ENCODE results near the gene MKS1. TPM values are rescaled to one million over a fixed set of nuclear protein-coding genes. Genes with fewer than 3 reads are reported as not detected.

The MKS1 gene
- polyA plus RNA-seq, 2 of the 4 experiments (the other 2 are of a cell fraction), result 16.2 to 18.6 TPM

GRCh38 chr17:58187063-58187462 is 32.0 kb downstream of the MKS1 start:
- ChIA-PET CTCF (interaction anchor here (1.6 to 6.1 kb wide), 3 partner anchors 10 to 15 kb away, joined by 6 to 55 read pairs (median 24); no protein-coding TSS in a partner anchor), POLR2A (no interaction called here)
- no peak for DNase-seq (ENCODE audit: low read depth in 1 of 2, low spot score in 1 of 2)
- H3K4me2 ChIP-seq, result no peak overlapping the region
- H3K9me3 ChIP-seq, result no peaks in the 10 kb centered on the region
- 67% methylated on average over 6 of the region's 6 CpGs for WGBS (ENCODE audit: missing lambda C conversion rate)
- peaks cover 12% of the 10 kb centered on the region; the same call in 2 of the 3 replicates for H3K4me1 ChIP-seq
- FAIRE-seq, result no peak
- no peak for ATAC-seq
- no peak overlapping the region for H3K27ac ChIP-seq
- H3K4me3 ChIP-seq, result no peak overlapping the region
- TF ChIP-seq FOSL2 (IDR thresholded peaks at IDR 0.05), result no peak
- TF ChIP-seq FOSL2 (CRISPR knock-in tag; IDR thresholded peaks at IDR 0.05), result no peak

- DNase-seq (ENCODE audit: low read depth in 1 of 2, low spot score in 1 of 2), result no peak
- POLR2A ChIA-PET, result no interaction called here
- no peak for TF ChIP-seq TFCP2L1 (CRISPR knock-in tag; IDR thresholded peaks at IDR 0.05)
- no peak for TF ChIP-seq HMGXB4 (CRISPR knock-in tag; IDR thresholded peaks at IDR 0.05; ENCODE audit: borderline replicate concordance)
- TF ChIP-seq CBX2 (IDR thresholded peaks at IDR 0.05; ENCODE audit: borderline replicate concordance, low read depth), result no peak
- no peak for TF ChIP-seq RAD21 (conservative IDR thresholded peaks at IDR 0.05 in 1 of 2, IDR thresholded peaks at IDR 0.05 in 1 of 2)
- no peak for TF ChIP-seq TP53 (CRISPR knock-in tag; IDR thresholded peaks at IDR 0.05)
- no peak for TF ChIP-seq KDM5A (IDR thresholded peaks at IDR 0.05)
- TF ChIP-seq SREBF2 (IDR thresholded peaks at IDR 0.05), result no peak
- no peak for TF ChIP-seq SMC3 (IDR thresholded peaks at IDR 0.05)
- TF ChIP-seq ZSCAN20 (CRISPR knock-in tag; IDR thresholded peaks at IDR 0.05), result no peak
- no peak for TF ChIP-seq FOSL2 (IDR thresholded peaks at IDR 0.05)
- no peak for TF ChIP-seq FOSL2 (CRISPR knock-in tag; IDR thresholded peaks at IDR 0.05)
- TF ChIP-seq CHD2 (IDR thresholded peaks at IDR 0.05; ENCODE audit: low read length, partially characterized antibody), result no peak
- no peak for TF ChIP-seq CEBPB (IDR thresholded peaks at IDR 0.05)
- TF ChIP-seq ELK1 (IDR thresholded peaks at IDR 0.05; ENCODE audit: low read depth, low read length), result no peak
- FAIRE-seq, result no peak
- H3K9me3 ChIP-seq, result no peaks in the 10 kb centered on the region
- no peak overlapping the region for H3K4me3 ChIP-seq
- peaks cover 12% of the 10 kb centered on the region; the same call in 2 of the 3 replicates for H3K4me1 ChIP-seq
- no peak for ATAC-seq
- CTCF ChIA-PET, result interaction anchor here (1.1 to 6.1 kb wide), 5 partner anchors 8 to 122 kb away, joined by 3 to 55 read pairs (median 7); no protein-coding TSS in a partner anchor
- 37% methylated on average over 4 of the region's 4 CpGs for WGBS (ENCODE audit: missing lambda C conversion rate)
- H3K4me2 ChIP-seq, result no peak overlapping the region
- H3K27ac ChIP-seq, result no peak overlapping the region
Observed at GRCh38 chr17:58186591-58186990, 32.5 kb downstream of the MKS1 start.

- POLR2A ChIA-PET, result no interaction called here
- no peak for ATAC-seq
- Histone ChIP-seq H3K9me3 (no peaks in the 10 kb centered on the region), H3K27ac (no peak overlapping the region), H3K4me2 (no peak overlapping the region), H3K4me1 (peaks cover 9% of the 10 kb centered on the region; the same call in 2 of the 3 replicates), H3K4me3 (no peak overlapping the region)
- no peak for FAIRE-seq
- 52% methylated on average over 8 of the region's 8 CpGs for WGBS (ENCODE audit: missing lambda C conversion rate)
- TF ChIP-seq NFE2L2 (conservative IDR thresholded peaks at IDR 0.05; ENCODE audit: low read length) (no peak), ELK1 (IDR thresholded peaks at IDR 0.05; ENCODE audit: low read depth, low read length) (no peak), RARB (CRISPR knock-in tag; IDR thresholded peaks at IDR 0.05) (no peak), EHMT2 (IDR thresholded peaks at IDR 0.05; ENCODE audit: low read depth) (no peak), RAD21 (conservative IDR thresholded peaks at IDR 0.05 in 1 of 2, IDR thresholded peaks at IDR 0.05 in 1 of 2) (no peak), HMGXB4 (CRISPR knock-in tag; IDR thresholded peaks at IDR 0.05; ENCODE audit: borderline replicate concordance) (no peak), HOXB13 (CRISPR knock-in tag; IDR thresholded peaks at IDR 0.05; ENCODE audit: low read depth) (no peak), FOSL2 (IDR thresholded peaks at IDR 0.05) (no peak), FOSL2 (CRISPR knock-in tag; IDR thresholded peaks at IDR 0.05) (no peak), NR3C1 (IDR thresholded peaks at IDR 0.05) (no peak), REST (IDR thresholded peaks at IDR 0.05) (no peak)
- CTCF ChIA-PET, result interaction anchor here (0.6 to 2.9 kb wide), 10 partner anchors 9 to 217 kb away, joined by 3 to 24 read pairs (median 3); no protein-coding TSS in a partner anchor
- DNase-seq (ENCODE audit: low read depth in 1 of 2, low spot score in 1 of 2), result no peak
Observed at GRCh38 chr17:58184986-58185761, 33.9 kb downstream of the MKS1 start.
